GM06990 (cell line): Measurements from ENCODE around the gene BIRC7.

Experiments used
- DNase-seq: peaks from one replicate; pipeline ENCODE4 v3.0.0-alpha.2; 2011; ENCODE audit not compliant: insufficient read length; ENCODE audit errors: extremely low read depth
- H3K27me3 ChIP-seq: replicated peaks from 2 replicates; pipeline ENCODE4 v1.6.0; 2011; ENCODE audit warnings: low read length; ENCODE audit not compliant: control insufficient read depth, insufficient read depth
- H3K36me3 ChIP-seq: 2 replicates; pipeline ENCODE4 v1.5.1; 2011; ENCODE audit warnings: low read length; ENCODE audit not compliant: control insufficient read depth, insufficient read depth
- H3K4me3 ChIP-seq: replicated peaks from 2 replicates; pipeline ENCODE4 v1.5.1; 2011; ENCODE audit warnings: low read depth, mild to moderate bottlenecking, control low read depth, low read length
- TF ChIP-seq, protein P1 (sequence below): IDR thresholded peaks from 2 replicates; pipeline ENCODE4 v1.5.1; 2011; ENCODE audit warnings: low read length, control low read depth, mild to moderate bottlenecking, inconsistent platforms; ENCODE audit not compliant: insufficient read depth, poor library complexity, severe bottlenecking

Gene BIRC7

DNA sequence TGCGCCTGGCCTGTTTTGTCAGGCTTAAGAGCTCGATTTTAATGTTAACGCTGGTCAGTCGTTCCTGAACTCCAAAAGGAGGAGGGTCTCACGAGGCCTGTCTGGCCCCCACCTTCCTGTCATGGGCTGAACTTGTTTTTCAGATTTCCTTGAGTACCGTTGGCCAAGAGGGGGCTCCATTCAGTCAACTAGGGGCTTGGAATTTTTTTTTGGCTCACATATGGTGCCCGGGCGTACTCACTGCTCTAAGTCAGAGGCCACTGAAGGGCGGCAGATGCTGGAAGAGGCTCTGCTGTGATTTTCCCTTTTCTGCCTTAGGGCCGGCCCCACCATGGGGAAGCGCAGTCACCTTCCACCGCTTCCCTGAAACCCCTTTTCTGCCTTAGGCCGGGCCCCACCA is 6.9 kb upstream of the BIRC7 start:
- TF ChIP-seq, protein P1, sequence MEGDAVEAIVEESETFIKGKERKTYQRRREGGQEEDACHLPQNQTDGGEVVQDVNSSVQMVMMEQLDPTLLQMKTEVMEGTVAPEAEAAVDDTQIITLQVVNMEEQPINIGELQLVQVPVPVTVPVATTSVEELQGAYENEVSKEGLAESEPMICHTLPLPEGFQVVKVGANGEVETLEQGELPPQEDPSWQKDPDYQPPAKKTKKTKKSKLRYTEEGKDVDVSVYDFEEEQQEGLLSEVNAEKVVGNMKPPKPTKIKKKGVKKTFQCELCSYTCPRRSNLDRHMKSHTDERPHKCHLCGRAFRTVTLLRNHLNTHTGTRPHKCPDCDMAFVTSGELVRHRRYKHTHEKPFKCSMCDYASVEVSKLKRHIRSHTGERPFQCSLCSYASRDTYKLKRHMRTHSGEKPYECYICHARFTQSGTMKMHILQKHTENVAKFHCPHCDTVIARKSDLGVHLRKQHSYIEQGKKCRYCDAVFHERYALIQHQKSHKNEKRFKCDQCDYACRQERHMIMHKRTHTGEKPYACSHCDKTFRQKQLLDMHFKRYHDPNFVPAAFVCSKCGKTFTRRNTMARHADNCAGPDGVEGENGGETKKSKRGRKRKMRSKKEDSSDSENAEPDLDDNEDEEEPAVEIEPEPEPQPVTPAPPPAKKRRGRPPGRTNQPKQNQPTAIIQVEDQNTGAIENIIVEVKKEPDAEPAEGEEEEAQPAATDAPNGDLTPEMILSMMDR = no peak
- Histone ChIP-seq H3K4me3 (no peak overlapping the region), H3K27me3 (no peaks in the 10 kb centered on the region; the same call in 1 of the 2 replicates), H3K36me3 (no peaks in the 10 kb centered on the region)
- no peak for DNase-seq

DNA sequence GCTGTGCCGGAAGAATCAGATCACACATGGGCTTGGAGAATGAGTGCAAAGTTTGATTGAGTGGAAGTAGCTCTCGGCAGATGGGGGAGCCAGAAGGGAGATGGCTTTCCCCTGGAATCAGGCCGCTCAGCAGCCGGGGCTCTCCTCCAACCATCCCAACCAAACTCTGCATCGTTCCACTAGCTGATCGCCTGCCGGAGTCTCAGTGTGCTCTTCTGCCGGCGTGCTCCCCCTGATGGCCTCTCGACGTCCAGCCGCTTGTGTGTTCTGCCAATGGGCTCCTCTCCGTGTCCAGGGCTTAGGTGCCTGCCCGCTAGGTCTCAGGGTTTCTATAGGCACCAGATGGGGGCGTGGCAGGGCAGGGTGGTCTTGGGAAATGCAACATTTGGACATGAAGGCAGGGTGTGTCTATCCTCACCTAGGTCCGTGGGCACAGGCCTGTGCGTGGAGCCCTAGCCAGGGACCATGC is 4.9 kb upstream of the BIRC7 start:
- H3K27me3 ChIP-seq = peaks cover 1% of the 10 kb centered on the region
- H3K4me3 ChIP-seq = no peak overlapping the region
- H3K36me3 ChIP-seq = no peaks in the 10 kb centered on the region
- TF ChIP-seq, protein P1 = peak; percentile 14
- no peak for DNase-seq

- TF ChIP-seq, protein P1 = no peak
- DNase-seq = no peak
Observed at GRCh38 chr20:63232235-63233060, 3.3 kb upstream of the BIRC7 start.

GRCh38 chr20:63233061-63233344 is 2.7 kb upstream of the BIRC7 start:
- TF ChIP-seq, protein P1 = no peak
- Histone ChIP-seq H3K27me3 (peaks cover 1% of the 10 kb centered on the region), H3K4me3 (no peak overlapping the region), H3K36me3 (no peaks in the 10 kb centered on the region)
- no peak for DNase-seq

More at GRCh38 chr20:63232235-63233060, 3.3 kb upstream of the BIRC7 start:
- no peaks in the 10 kb centered on the region for H3K36me3 ChIP-seq
- no peak overlapping the region for H3K4me3 ChIP-seq
- H3K27me3 ChIP-seq = peaks cover 1% of the 10 kb centered on the region

- H3K4me3 ChIP-seq = no peak overlapping the region
- peaks cover 1% of the 10 kb centered on the region for H3K27me3 ChIP-seq
- DNase-seq = no peak
- TF ChIP-seq, protein P1 = no peak
- H3K36me3 ChIP-seq = no peaks in the 10 kb centered on the region
Observed at GRCh38 chr20:63233924-63234323, 1.8 kb upstream of the BIRC7 start.
